Liver (tissue), 9 donors: ENCODE results near the gene MBD3L2B. TPM values are rescaled to one million over a fixed set of nuclear protein-coding genes. Genes with fewer than 3 reads are reported as not detected.

Experiments
- DNase-seq: peaks from one replicate; pipeline ENCODE4 v3.0.0-alpha.2; 2017; ENCODE audit warnings: low spot score
- H3K27ac ChIP-seq, 2 donors: one replicate each; pipeline ENCODE4 v1.7.0; 2013; ENCODE audit warnings: inconsistent platforms in 2 of 2, low read length in 2 of 2, control low read depth in 1 of 2, low read depth in 1 of 2, mild to moderate bottlenecking in 1 of 2
- H3K27me3 ChIP-seq, 4 donors: one replicate each; pipeline versions ENCODE4 v1.6.1 to v1.7.0; 2013; ENCODE audit warnings: low read length in 3 of 4, inconsistent platforms in 1 of 4, mild to moderate bottlenecking in 1 of 4, moderate library complexity in 1 of 4; ENCODE audit not compliant: control insufficient read depth in 4 of 4, insufficient read depth in 4 of 4
- H3K36me3 ChIP-seq, 4 donors: one replicate each; pipeline versions ENCODE4 v1.6.1 to v1.7.0; 2013; ENCODE audit warnings: low read length in 3 of 4, mild to moderate bottlenecking in 3 of 4, low read depth in 1 of 4, moderate library complexity in 1 of 4; ENCODE audit not compliant: control insufficient read depth in 4 of 4, insufficient read depth in 3 of 4
- H3K4me1 ChIP-seq, 4 donors: one replicate each; pipeline versions ENCODE4 v1.6.1 to v1.7.0; 2013; ENCODE audit warnings: low read length in 3 of 4, mild to moderate bottlenecking in 3 of 4, moderate library complexity in 1 of 4; ENCODE audit not compliant: control insufficient read depth in 4 of 4, insufficient read depth in 4 of 4
- H3K4me3 ChIP-seq, 3 donors: one replicate each; pipeline versions ENCODE4 v1.6.1 to v1.7.0; 2013; ENCODE audit warnings: low read length in 3 of 3, control low read depth in 1 of 3, low read depth in 1 of 3, mild to moderate bottlenecking in 1 of 3
- H3K9ac ChIP-seq, 2 donors: one replicate each; pipeline ENCODE4 v1.7.0; 2013; ENCODE audit warnings: low read length in 2 of 2, mild to moderate bottlenecking in 2 of 2, moderate library complexity in 2 of 2, control low read depth in 1 of 2, low read depth in 1 of 2
- H3K9me3 ChIP-seq, 4 donors: one replicate each; pipeline versions ENCODE4 v1.6.1 to v1.7.0; 2013; ENCODE audit warnings: low read length in 3 of 4; ENCODE audit not compliant: control insufficient read depth in 4 of 4
- ATF3 ChIP-seq: IDR thresholded peaks from 2 replicates; pipeline ENCODE4 v1.6.1; 2016; ENCODE audit warnings: antibody characterized with exemption
- CTCF ChIP-seq: fragments of 150-350 bp; IDR thresholded peaks from 2 replicates; pipeline ENCODE4 v1.5.1; 2017; ENCODE audit warnings: improper control_type of control experiment, low read depth, low read length; ENCODE audit not compliant: missing input control
- EGR1 ChIP-seq, 2 donors: IDR thresholded peaks; 2 replicates each; pipeline ENCODE4 v1.6.1; 2016 to 2018; ENCODE audit warnings: antibody characterized with exemption in 2 of 2, low read depth in 2 of 2
- FOXA1 ChIP-seq: IDR thresholded peaks from 2 replicates; pipeline ENCODE4 v1.6.1; 2016; ENCODE audit warnings: antibody characterized with exemption
- FOXA2 ChIP-seq: IDR thresholded peaks from 2 replicates; pipeline ENCODE4 v1.6.1; 2016; ENCODE audit warnings: antibody characterized with exemption
- GABPA ChIP-seq, 2 donors: IDR thresholded peaks in 1 of 2; conservative IDR thresholded peaks in 1 of 2; 2 replicates each; pipeline ENCODE4 v1.6.1; 2016; ENCODE audit warnings: antibody characterized with exemption in 2 of 2, mild to moderate bottlenecking in 1 of 2, moderate library complexity in 1 of 2
- HNF4A ChIP-seq, 2 donors: conservative IDR thresholded peaks; 2 replicates each; pipeline ENCODE4 v1.6.1; 2016; ENCODE audit warnings: antibody characterized with exemption in 2 of 2, mild to moderate bottlenecking in 2 of 2
- JUND ChIP-seq, 2 donors: IDR thresholded peaks; 2 replicates each; pipeline ENCODE4 v1.6.1; 2016; ENCODE audit warnings: antibody characterized with exemption in 2 of 2
- MAX ChIP-seq: IDR thresholded peaks from 2 replicates; pipeline ENCODE4 v1.6.1; 2016; ENCODE audit warnings: antibody characterized with exemption
- NR2F2 ChIP-seq: IDR thresholded peaks from 2 replicates; pipeline ENCODE4 v1.6.1; 2016; ENCODE audit warnings: antibody characterized with exemption
- RAD21 ChIP-seq, 2 donors: IDR thresholded peaks; 2 replicates each; pipeline ENCODE4 v1.6.1; 2016; ENCODE audit warnings: antibody characterized with exemption in 2 of 2, mild to moderate bottlenecking in 2 of 2
- REST ChIP-seq: IDR thresholded peaks from 2 replicates; pipeline ENCODE4 v1.6.1; 2016; ENCODE audit warnings: antibody characterized with exemption, mild to moderate bottlenecking
- RXRA ChIP-seq, 2 donors: IDR thresholded peaks; 2 replicates each; pipeline ENCODE4 v1.6.1; 2017 to 2018; ENCODE audit warnings: antibody characterized with exemption in 2 of 2, mild to moderate bottlenecking in 1 of 2
- SP1 ChIP-seq: IDR thresholded peaks from 2 replicates; pipeline ENCODE4 v1.6.1; 2018; ENCODE audit warnings: antibody characterized with exemption, mild to moderate bottlenecking
- TAF1 ChIP-seq: conservative IDR thresholded peaks from 2 replicates; pipeline ENCODE4 v1.6.1; 2016; ENCODE audit warnings: antibody characterized with exemption, mild to moderate bottlenecking
- YY1 ChIP-seq: IDR thresholded peaks from 2 replicates; pipeline ENCODE4 v1.6.1; 2016; ENCODE audit warnings: antibody characterized with exemption, mild to moderate bottlenecking
- ZBTB33 ChIP-seq: IDR thresholded peaks from 2 replicates; pipeline ENCODE4 v1.6.1; 2016; ENCODE audit warnings: antibody characterized with exemption
- WGBS: extraction: QIAGEN DNeasy Blood & Tissue Kit; methylation state at CpG from one replicate; pipeline ENCODE4 v1.1.7; 2013; 5-methylcytosine and 5-hydroxymethylcytosine counted together
- polyA plus RNA-seq, 2 donors: library from polyadenylated mRNA; stranded (reverse) in 1 of 2; unstranded in 1 of 2; fragments of 200-250 nt in 1 of 2; fragments of >200 nt in 1 of 2; fragmentation: Nextera tagmentation in 1 of 2; extraction: Ambion mirVana in 1 of 2; gene quantifications; one replicate each; pipeline versions ENCODE4 v1.2.1 to v1.2.3, GENCODE V29; 2013 to 2015
- total RNA-seq, 2 donors: library from RNA; depleted of rRNA; stranded (reverse); fragments of >200 nt; gene quantifications; one replicate each; pipeline ENCODE4 v1.2.3, GENCODE V29; 2014
- donor health status: healthy.
- donor health status: healthy.
- donor health status: healthy.
- donor health status: healthy.
- donor health status: healthy.

MBD3L2B gene
- total and polyA plus RNA-seq, 4 donors = not detected

- TF ChIP-seq YY1 = no peak
Observed at GRCh38 chr19:6995054-6995453, 26.2 kb downstream of the MBD3L2B start (continued).

- Histone ChIP-seq H3K9ac (no peak overlapping the region), H3K27me3 (no peaks in the 10 kb centered on the region), H3K4me3 (no peak overlapping the region), H3K4me1 (no peaks in the 10 kb centered on the region), H3K36me3 (no peaks in the 10 kb centered on the region), H3K27ac (no peak overlapping the region), H3K9me3 (peaks cover 3 to 18% (median 16%) of the 10 kb centered on the region in 4 donors)
- TF ChIP-seq RXRA (IDR thresholded peaks at IDR 0.05) = no peak
- no peak for TF ChIP-seq MAX
- TF ChIP-seq HNF4A (conservative IDR thresholded peaks at IDR 0.05) = no peak
- TF ChIP-seq FOXA1 = no peak
- no peak for TF ChIP-seq SP1
- no peak for TF ChIP-seq ZBTB33
- no peak for TF ChIP-seq TAF1
- no peak for TF ChIP-seq REST
- TF ChIP-seq GABPA (IDR thresholded peaks at IDR 0.05 in 1 of 2, conservative IDR thresholded peaks at IDR 0.05 in 1 of 2) = no peak
- TF ChIP-seq RAD21 (IDR thresholded peaks at IDR 0.05) = no peak
- no peak for TF ChIP-seq ATF3
- TF ChIP-seq EGR1 (IDR thresholded peaks at IDR 0.05; ENCODE audit: low read depth in 2 of 2) = no peak
- TF ChIP-seq CTCF = no peak
- no peak for TF ChIP-seq YY1
- TF ChIP-seq JUND (IDR thresholded peaks at IDR 0.05) = no peak
- TF ChIP-seq NR2F2 = no peak
- TF ChIP-seq FOXA2 = no peak
- WGBS = 26% methylated on average over 3 of the region's 3 CpGs
- no peak for DNase-seq
Observed at GRCh38 chr19:6988257-6988656, 33.0 kb downstream of the MBD3L2B start.
